Activated CD4-positive, alpha-beta T cell treated with anti-CD3 and anti-CD28 coated beads for 36 hours (primary cell): Measurements from ENCODE around the gene IGFL4. TPM values are rescaled to one million over a fixed set of nuclear protein-coding genes. Genes with fewer than 3 reads are reported as not detected.

ENCODE experiments used
- ATAC-seq: fragments of 200-7000 bp; cut with Tn5 transposase; one replicate; pipeline ENCODE4 v1.10.0; 2021; ENCODE audit warnings: mild to moderate bottlenecking, moderate library complexity
- CTCF ChIA-PET: fragments of 350-600 bp; sonication (Branson Sonifier 250); formaldehyde crosslinking; loops from one replicate; lab custom pipeline; 2021; ENCODE audit warnings: antibody characterized with exemption; lab: Charles Lee
- POLR2A ChIA-PET: fragments of 350-600 bp; sonication (Branson Sonifier 250); formaldehyde crosslinking; loops from one replicate; lab custom pipeline; 2021; ENCODE audit warnings: antibody characterized with exemption, inconsistent platforms; lab: Charles Lee
- DNase-seq: peaks from one replicate; pipeline ENCODE4 v3.0.0-alpha.2; 2020
- H3K27ac Mint-ChIP-seq: one replicate; pipeline ENCODE4 v1.8.0; 2021; ENCODE audit warnings: mixed read lengths
- H3K27me3 Mint-ChIP-seq: one replicate; pipeline ENCODE4 v1.8.0; 2021; ENCODE audit warnings: mixed read lengths
- H3K36me3 Mint-ChIP-seq: one replicate; pipeline ENCODE4 v1.8.0; 2021; ENCODE audit warnings: low read depth, mixed read lengths
- H3K4me1 Mint-ChIP-seq: one replicate; pipeline ENCODE4 v1.8.0; 2021; ENCODE audit warnings: mixed read lengths
- H3K4me3 Mint-ChIP-seq: one replicate; pipeline ENCODE4 v1.8.0; 2021; ENCODE audit warnings: mild to moderate bottlenecking, moderate library complexity, mixed read lengths
- H3K9me3 Mint-ChIP-seq: one replicate; pipeline ENCODE4 v1.8.0; 2021; ENCODE audit warnings: low read depth, mixed read lengths
- intact Hi-C, 2 experiments: fragments of 100-400 bp; cut with DNase I in 1 of 2; cut with micrococcal nuclease in 1 of 2; formaldehyde crosslinking; loops; one replicate each; pipeline versions ENCODE4 v1.14.2 to v1.15.1; 2022 to 2024; cut with DNase I, micrococcal nuclease
- total RNA-seq, 2 experiments: library from RNA; stranded (reverse); gene quantifications; one replicate each; pipeline ENCODE4 v1.2.3, GENCODE V29; 2021

IGFL4 gene
- total RNA-seq, 2 experiments from 2014 or later = not detected

- peaks cover 6% of the 10 kb centered on the region for H3K27me3 Mint-ChIP-seq
- POLR2A ChIA-PET = interaction anchor here (0.5 kb wide), 1 partner anchor 829 kb away, joined by 5 read pairs; no protein-coding TSS in a partner anchor
- no peak overlapping the region for H3K27ac Mint-ChIP-seq
- no peak for DNase-seq
- no peaks in the 10 kb centered on the region for H3K9me3 Mint-ChIP-seq
- peaks cover 2% of the 10 kb centered on the region for H3K4me1 Mint-ChIP-seq
- CTCF ChIA-PET = interaction anchor here (0.5 to 1.1 kb wide), 3 partner anchors 146 to 358 kb away, joined by 3 to 6 read pairs (median 3); no protein-coding TSS in a partner anchor
- H3K36me3 Mint-ChIP-seq = no peaks in the 10 kb centered on the region
- intact Hi-C loops = no loop called here
- H3K4me3 Mint-ChIP-seq = no peak overlapping the region
- ATAC-seq = no peak
Measured at GRCh38 chr19:46033401-46033800, 7.4 kb downstream of the IGFL4 start.

DNA sequence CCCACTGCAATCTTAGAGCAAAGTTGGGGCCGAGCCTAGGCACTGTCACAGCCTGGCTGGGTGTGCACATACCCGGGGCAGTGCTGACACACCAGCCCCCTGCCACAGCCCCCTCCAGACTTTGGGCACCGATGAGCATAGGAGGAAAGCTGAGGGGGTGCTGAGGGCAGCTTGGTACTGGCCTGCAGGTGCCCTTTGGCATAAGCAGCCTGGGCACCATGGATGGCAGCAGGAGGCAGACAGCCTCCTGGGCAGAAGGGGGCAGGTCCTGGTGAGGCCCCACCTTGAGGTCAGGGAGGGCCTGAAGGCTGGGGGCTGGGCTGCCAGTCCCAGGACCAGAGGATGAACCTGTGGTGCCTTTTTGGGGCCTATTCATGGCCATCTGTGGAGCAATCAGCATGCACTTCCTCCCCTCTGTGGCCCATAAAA lies 8.2 kb downstream of the IGFL4 start:
- no peak for ATAC-seq
- no peaks in the 10 kb centered on the region for H3K9me3 Mint-ChIP-seq
- H3K36me3 Mint-ChIP-seq = no peaks in the 10 kb centered on the region
- intact Hi-C loops = no loop called here
- H3K4me1 Mint-ChIP-seq = peaks cover 2% of the 10 kb centered on the region
- H3K27ac Mint-ChIP-seq = no peak overlapping the region
- H3K4me3 Mint-ChIP-seq = no peak overlapping the region
- DNase-seq = no peak
- ChIA-PET CTCF (interaction anchor here (0.7 to 1.1 kb wide), 3 partner anchors 15 to 233 kb away, joined by 3 to 6 read pairs (median 3); no protein-coding TSS in a partner anchor), POLR2A (no interaction called here)
- peaks cover 6% of the 10 kb centered on the region for H3K27me3 Mint-ChIP-seq

- ATAC-seq = no peak
- CTCF ChIA-PET = interaction anchor here (0.6 to 0.8 kb wide), 2 partner anchors 15 to 50 kb away, joined by 3 read pairs; no protein-coding TSS in a partner anchor
- no peaks in the 10 kb centered on the region for H3K9me3 Mint-ChIP-seq
Measured at GRCh38 chr19:46031781-46032596, 8.8 kb downstream of the IGFL4 start.

GRCh38 chr19:46030812-46031550 lies 9.8 kb downstream of the IGFL4 start:
- ChIA-PET POLR2A (no interaction called here), CTCF (interaction anchor here (0.6 kb wide), 1 partner anchor 51 kb away, joined by 3 read pairs; no protein-coding TSS in a partner anchor)
- no peak for DNase-seq
- Mint-ChIP-seq H3K4me1 (peaks cover 12% of the 10 kb centered on the region), H3K27ac (no peak overlapping the region), H3K4me3 (no peak overlapping the region), H3K36me3 (no peaks in the 10 kb centered on the region), H3K27me3 (peaks cover 8% of the 10 kb centered on the region), H3K9me3 (no peaks in the 10 kb centered on the region)
- no peak for ATAC-seq
- intact Hi-C loops = no loop called here

More at GRCh38 chr19:46031781-46032596, 8.8 kb downstream of the IGFL4 start:
- peaks cover 2% of the 10 kb centered on the region for H3K4me1 Mint-ChIP-seq
- intact Hi-C loops = no loop called here
- H3K4me3 Mint-ChIP-seq = no peak overlapping the region
- POLR2A ChIA-PET = no interaction called here
- H3K27me3 Mint-ChIP-seq = peaks cover 4% of the 10 kb centered on the region
- no peaks in the 10 kb centered on the region for H3K36me3 Mint-ChIP-seq
- H3K27ac Mint-ChIP-seq = no peak overlapping the region
- no peak for DNase-seq

GRCh38 chr19:46025835-46026234 lies 15.0 kb downstream of the IGFL4 start:
- no peaks in the 10 kb centered on the region for H3K36me3 Mint-ChIP-seq
- H3K27me3 Mint-ChIP-seq = peaks cover 15% of the 10 kb centered on the region
- DNase-seq (no peak), ATAC-seq (no peak)
- POLR2A ChIA-PET = no interaction called here
- CTCF ChIA-PET = interaction anchor here (0.5 to 5.8 kb wide), 8 partner anchors 16 to 461 kb away, joined by 3 to 79 read pairs (median 3); no protein-coding TSS in a partner anchor
- H3K4me3 Mint-ChIP-seq = no peak overlapping the region
- H3K27ac Mint-ChIP-seq = no peak overlapping the region
- intact Hi-C loops = loop anchor here in 1 of 2 experiments (5.0 kb wide), 1 partner anchor 51 kb away; no protein-coding TSS in a partner anchor
- no peaks in the 10 kb centered on the region for H3K9me3 Mint-ChIP-seq
- H3K4me1 Mint-ChIP-seq = peaks cover 17% of the 10 kb centered on the region

GRCh38 chr19:46023311-46023779 lies 17.5 kb downstream of the IGFL4 start:
- H3K4me1 Mint-ChIP-seq = peaks cover 15% of the 10 kb centered on the region
- POLR2A ChIA-PET = interaction anchor here (0.7 kb wide), 1 partner anchor 14 kb away, joined by 6 read pairs; no protein-coding TSS in a partner anchor
- no peak overlapping the region for H3K27ac Mint-ChIP-seq
- DNase-seq (no peak), ATAC-seq (no peak)
- CTCF ChIA-PET = interaction anchor here (1.3 kb wide), 1 partner anchor 241 kb away, joined by 3 read pairs; no protein-coding TSS in a partner anchor
- H3K36me3 Mint-ChIP-seq = no peaks in the 10 kb centered on the region
- H3K9me3 Mint-ChIP-seq = no peaks in the 10 kb centered on the region
- intact Hi-C loops = no loop called here
- no peak overlapping the region for H3K4me3 Mint-ChIP-seq
- H3K27me3 Mint-ChIP-seq = peaks cover 13% of the 10 kb centered on the region

DNA sequence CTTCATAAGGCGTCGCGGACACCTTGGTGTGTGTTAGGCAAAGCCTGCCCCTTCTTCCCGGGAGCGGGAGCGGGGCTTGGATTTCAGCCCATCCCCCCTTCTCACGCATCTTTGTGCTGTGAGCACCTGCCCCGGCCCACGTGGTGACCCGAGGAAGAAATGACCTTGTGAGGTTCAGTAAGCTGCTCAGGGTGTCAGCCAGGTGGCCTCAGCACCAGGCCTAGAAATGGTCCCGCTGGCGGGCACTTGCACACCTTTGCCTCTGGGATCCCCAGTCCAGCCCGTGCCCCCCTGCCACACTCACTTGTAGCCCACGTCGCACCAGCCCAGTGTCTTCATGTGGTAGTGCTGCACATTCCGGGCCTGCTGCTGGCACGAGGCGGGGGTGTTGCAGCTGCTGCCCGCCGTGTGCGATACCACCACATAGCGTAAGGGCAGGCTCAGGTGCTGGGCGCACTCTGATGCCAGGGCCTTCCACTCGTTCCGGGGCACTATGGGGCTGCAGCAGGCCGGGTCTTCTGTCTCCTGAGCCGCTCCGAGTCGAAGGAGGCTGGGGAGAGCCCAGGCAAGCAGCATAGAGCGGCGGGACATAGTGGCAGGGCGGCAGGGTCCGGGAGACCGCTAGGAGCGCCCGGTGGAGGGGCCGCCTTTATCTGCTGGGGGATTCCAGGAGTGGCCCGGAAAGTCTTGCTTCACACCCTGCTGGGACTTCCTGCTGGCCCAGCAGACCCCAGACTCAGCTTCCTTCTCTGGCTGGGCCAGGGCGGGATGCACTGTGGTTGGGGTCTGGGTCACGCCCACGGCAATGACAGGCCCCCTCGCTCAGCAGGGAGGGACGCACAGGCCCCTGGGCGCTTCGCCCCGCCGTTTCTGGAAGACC lies 18.1 kb downstream of the IGFL4 start, which contains the start of gene PGLYRP1:
TSS of gene PGLYRP1 (minus strand) at position 623 of the 880 bp plus-strand sequence. CDS start at position 591, 32 bp downstream.
- CTCF ChIA-PET = interaction anchor here (1.3 kb wide), 1 partner anchor 242 kb away, joined by 3 read pairs; no protein-coding TSS in a partner anchor
- intact Hi-C loops = no loop called here
- peaks cover 15% of the 10 kb centered on the region for H3K4me1 Mint-ChIP-seq
- peaks cover 13% of the 10 kb centered on the region for H3K27me3 Mint-ChIP-seq
- POLR2A ChIA-PET = no interaction called here
- H3K9me3 Mint-ChIP-seq = no peaks in the 10 kb centered on the region
- DNase-seq (no peak), ATAC-seq (no peak)
- H3K36me3 Mint-ChIP-seq = no peaks in the 10 kb centered on the region
- H3K4me3 Mint-ChIP-seq = no peak within 1 kb of the TSS
- no peak within 1 kb of the TSS for H3K27ac Mint-ChIP-seq

- H3K4me1 Mint-ChIP-seq = peaks cover 15% of the 10 kb centered on the region
- DNase-seq (no peak), ATAC-seq (no peak)
- H3K4me3 Mint-ChIP-seq = no peak overlapping the region
- no peaks in the 10 kb centered on the region for H3K9me3 Mint-ChIP-seq
- CTCF ChIA-PET = no interaction called here
- no peak overlapping the region for H3K27ac Mint-ChIP-seq
- POLR2A ChIA-PET = no interaction called here
- peaks cover under 1% of the 10 kb centered on the region for H3K36me3 Mint-ChIP-seq
- intact Hi-C loops = no loop called here
- H3K27me3 Mint-ChIP-seq = peaks cover 13% of the 10 kb centered on the region
Measured at GRCh38 chr19:46022061-46022430, 18.8 kb downstream of the IGFL4 start.

GRCh38 chr19:46021531-46022041 lies 19.2 kb downstream of the IGFL4 start:
- intact Hi-C loops = no loop called here
- CTCF ChIA-PET = no interaction called here
- ATAC-seq = no peak
- H3K27ac Mint-ChIP-seq = no peak overlapping the region
- peaks cover 3% of the 10 kb centered on the region for H3K36me3 Mint-ChIP-seq
- peaks cover 13% of the 10 kb centered on the region for H3K27me3 Mint-ChIP-seq
- H3K4me3 Mint-ChIP-seq = no peak overlapping the region
- H3K9me3 Mint-ChIP-seq = no peaks in the 10 kb centered on the region
- POLR2A ChIA-PET = no interaction called here
- DNase-seq = no peak
- H3K4me1 Mint-ChIP-seq = peaks cover 14% of the 10 kb centered on the region

GRCh38 chr19:46020819-46021125 lies 20.0 kb downstream of the IGFL4 start:
- no peak overlapping the region for H3K4me3 Mint-ChIP-seq
- H3K36me3 Mint-ChIP-seq = peaks cover 3% of the 10 kb centered on the region
- peaks cover 10% of the 10 kb centered on the region for H3K4me1 Mint-ChIP-seq
- H3K27me3 Mint-ChIP-seq = peaks cover 14% of the 10 kb centered on the region
- no peak overlapping the region for H3K27ac Mint-ChIP-seq
- no peak for ATAC-seq
- POLR2A ChIA-PET = no interaction called here
- CTCF ChIA-PET = interaction anchor here (0.6 to 2.6 kb wide), 2 partner anchors 7 to 103 kb away, joined by 3 to 12 read pairs; no protein-coding TSS in a partner anchor
- DNase-seq = no peak
- H3K9me3 Mint-ChIP-seq = no peaks in the 10 kb centered on the region
- intact Hi-C loops = no loop called here
